Measurements from ENCODE around the gene FLVCR2.
A peak's percentile ranks its signal among the peaks of the same experiment; 100 is the strongest.

Gene FLVCR2

GRCh38 chr14:75559451-75560222, 18.8 kb upstream of the FLVCR2 start:
- DNase-seq = no peak
- H3K36me3 ChIP-seq (replicated peaks) = no peaks in the 10 kb centered on the region
- no peak overlapping the region for H3K4me3 ChIP-seq (ENCODE audit: low read depth, low read length)
- no peak overlapping the region for H3K27ac ChIP-seq
- no peaks in the 10 kb centered on the region for H3K27me3 ChIP-seq (replicated peaks)
- no peak for TF ChIP-seq CTCF (IDR thresholded peaks at IDR 0.05; ENCODE audit: low read depth, low read length, missing control alignments)
- in situ Hi-C loops (cut with HindIII; ENCODE audit: low pct_ligation_motif_present, low sequenced_read_pairs) = no loop called here

GRCh38 chr14:75561013-75561432, 17.4 kb upstream of the FLVCR2 start:
- in situ Hi-C loops (cut with HindIII; ENCODE audit: low pct_ligation_motif_present, low sequenced_read_pairs) = no loop called here
- H3K27me3 ChIP-seq (replicated peaks) = no peaks in the 10 kb centered on the region

GRCh38 chr14:75562089-75562488, 16.3 kb upstream of the FLVCR2 start:
- H3K4me3 ChIP-seq (ENCODE audit: low read depth, low read length) = no peak overlapping the region
- no peaks in the 10 kb centered on the region for H3K27me3 ChIP-seq (replicated peaks)
- DNase-seq = no peak
- in situ Hi-C loops (cut with HindIII; ENCODE audit: low pct_ligation_motif_present, low sequenced_read_pairs) = no loop called here
- H3K36me3 ChIP-seq (replicated peaks) = no peaks in the 10 kb centered on the region
- H3K27ac ChIP-seq = no peak overlapping the region
- TF ChIP-seq CTCF (IDR thresholded peaks at IDR 0.05; ENCODE audit: low read depth, low read length, missing control alignments) = no peak

More at GRCh38 chr14:75561013-75561432, 17.4 kb upstream of the FLVCR2 start:
- Histone ChIP-seq H3K4me3 (ENCODE audit: low read depth, low read length) (no peak overlapping the region), H3K36me3 (replicated peaks) (no peaks in the 10 kb centered on the region), H3K27ac (no peak overlapping the region)
- DNase-seq = peak; percentile 68
- TF ChIP-seq CTCF (IDR thresholded peaks at IDR 0.05; ENCODE audit: low read depth, low read length, missing control alignments) = peak; percentile 96

- in situ Hi-C loops (cut with HindIII; ENCODE audit: low pct_ligation_motif_present, low sequenced_read_pairs) = no loop called here
- no peaks in the 10 kb centered on the region for H3K36me3 ChIP-seq (replicated peaks)
- H3K27ac ChIP-seq = no peak overlapping the region
- H3K27me3 ChIP-seq (replicated peaks) = no peaks in the 10 kb centered on the region
- no peak for DNase-seq
- no peak for TF ChIP-seq CTCF (IDR thresholded peaks at IDR 0.05; ENCODE audit: low read depth, low read length, missing control alignments)
- H3K4me3 ChIP-seq (ENCODE audit: low read depth, low read length) = no peak overlapping the region
Measured at GRCh38 chr14:75562489-75562888, 15.9 kb upstream of the FLVCR2 start.

- Histone ChIP-seq H3K4me3 (ENCODE audit: low read depth, low read length) (no peak overlapping the region), H3K36me3 (replicated peaks) (no peaks in the 10 kb centered on the region), H3K27ac (no peak overlapping the region), H3K27me3 (replicated peaks) (no peaks in the 10 kb centered on the region)
- in situ Hi-C loops (cut with HindIII; ENCODE audit: low pct_ligation_motif_present, low sequenced_read_pairs) = no loop called here
- no peak for TF ChIP-seq CTCF (IDR thresholded peaks at IDR 0.05; ENCODE audit: low read depth, low read length, missing control alignments)
- no peak for DNase-seq
Measured at GRCh38 chr14:75563931-75564330, 14.5 kb upstream of the FLVCR2 start.

GRCh38 chr14:75565056-75565455, 13.4 kb upstream of the FLVCR2 start:
- no peak for DNase-seq
- H3K27ac ChIP-seq = no peak overlapping the region
- no peak for TF ChIP-seq CTCF (IDR thresholded peaks at IDR 0.05; ENCODE audit: low read depth, low read length, missing control alignments)
- H3K27me3 ChIP-seq (replicated peaks) = no peaks in the 10 kb centered on the region
- H3K4me3 ChIP-seq (ENCODE audit: low read depth, low read length) = no peak overlapping the region
- no peaks in the 10 kb centered on the region for H3K36me3 ChIP-seq (replicated peaks)
- in situ Hi-C loops (cut with HindIII; ENCODE audit: low pct_ligation_motif_present, low sequenced_read_pairs) = no loop called here
